HEK293 (cell line): ENCODE measurements around the gene PLA2G3.

Experiments
- GFI1B ChIP-seq: fragments of 450-650 bp; formaldehyde crosslinking; IDR thresholded peaks from 2 replicates; pipeline ENCODE4 v1.5.1; 2016; ENCODE audit warnings: missing biosample characterization, missing genetic modification characterization
- IKZF3 ChIP-seq: fragments of 450-650 bp; IDR thresholded peaks from 2 replicates; pipeline ENCODE4 v1.5.0; 2018; ENCODE audit warnings: missing biosample characterization, mild to moderate bottlenecking, missing genetic modification characterization, moderate library complexity
- RBAK ChIP-seq: fragments of 450-650 bp; formaldehyde crosslinking; IDR thresholded peaks from 2 replicates; pipeline ENCODE4 v1.5.1; 2016; ENCODE audit warnings: missing biosample characterization, missing genetic modification characterization
- SETDB1 ChIP-seq: IDR thresholded peaks from one replicate; pipeline ENCODE4 v1.6.1; 2017; ENCODE audit warnings: mild to moderate bottlenecking, low read length, moderate library complexity, mixed read lengths; ENCODE audit not compliant: insufficient read length
- YY1 ChIP-seq: fragments of 450-650 bp; formaldehyde crosslinking; IDR thresholded peaks from 2 replicates; pipeline ENCODE4 v1.5.1; 2018; ENCODE audit warnings: missing biosample characterization, missing genetic modification characterization
- ZFHX2 ChIP-seq: fragments of 450-650 bp; formaldehyde crosslinking; conservative IDR thresholded peaks from 2 replicates; pipeline ENCODE4 v1.5.1; 2016; ENCODE audit warnings: missing biosample characterization, missing genetic modification characterization
- ZNF146 ChIP-seq: fragments of 450-650 bp; formaldehyde crosslinking; IDR thresholded peaks from 2 replicates; pipeline ENCODE4 v1.5.1; 2016; ENCODE audit warnings: missing biosample characterization, missing genetic modification characterization
- ZNF274 ChIP-seq, 2 experiments: fragments of 200-500 bp in 1 of 2; fragments of 450-650 bp in 1 of 2; sonication (Bioruptor generic) in 1 of 2; formaldehyde crosslinking in 1 of 2; IDR thresholded peaks; 2 replicates each; pipeline versions ENCODE4 v1.5.1 to v1.6.1; 2014 to 2016; ENCODE audit warnings: borderline replicate concordance in 1 of 2, inconsistent platforms in 1 of 2, low read length in 1 of 2, missing biosample characterization in 1 of 2, missing genetic modification characterization in 1 of 2
- TF ChIP-seq, protein P1 (sequence below): fragments of 450-650 bp; formaldehyde crosslinking; IDR thresholded peaks from 2 replicates; pipeline ENCODE4 v1.5.1; 2016; ENCODE audit warnings: missing biosample characterization, missing genetic modification characterization
- TF ChIP-seq, protein P2 (sequence below): fragments of 450-650 bp; formaldehyde crosslinking; IDR thresholded peaks from 2 replicates; pipeline ENCODE4 v1.5.1; 2016; ENCODE audit warnings: missing biosample characterization, missing genetic modification characterization, borderline replicate concordance
- TF ChIP-seq, protein P3 (sequence below): fragments of 450-650 bp; formaldehyde crosslinking; IDR thresholded peaks from 2 replicates; pipeline ENCODE4 v1.5.1; 2016; ENCODE audit warnings: missing biosample characterization, missing genetic modification characterization
- TF ChIP-seq, protein P4 (sequence below): IDR thresholded peaks from 2 replicates; pipeline ENCODE4 v1.6.1; 2011; ENCODE audit warnings: mild to moderate bottlenecking, low read depth, low read length, borderline replicate concordance

DNA sequence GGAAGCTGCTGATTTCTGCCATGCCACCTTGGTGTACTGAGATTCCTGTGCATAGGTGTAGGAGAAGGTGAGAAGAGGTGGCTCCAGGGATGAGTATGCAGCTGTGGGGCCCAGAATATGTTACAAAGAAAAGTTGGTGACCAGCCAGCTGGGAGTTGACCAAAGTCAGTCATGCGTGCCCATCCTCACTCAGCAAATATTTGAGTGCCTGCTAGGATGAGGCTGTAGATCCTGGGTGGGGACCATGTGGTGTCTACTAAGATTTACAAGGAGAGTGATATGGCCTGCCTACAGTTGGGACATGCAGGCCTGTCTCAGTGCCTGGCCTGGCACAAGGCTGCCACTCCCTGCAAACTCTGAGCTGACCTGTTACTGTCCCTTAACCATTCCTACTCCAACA, 39.0 kb upstream of the PLA2G3 start:
- TF ChIP-seq IKZF3 (tag by site-specific recombination) (0 out of 2 replicates have a peak, but pooled peaks have one; percentile 16), GFI1B (tag by site-specific recombination) (no peak), SETDB1 (no peak), ZFHX2 (tag by site-specific recombination) (no peak), RBAK (no peak), YY1 (tag by site-specific recombination) (no peak), ZNF146 (tag by site-specific recombination) (no peak), ZNF274 (IDR thresholded peaks at IDR 0.05; ENCODE audit: low read length) (no peak), ZNF274 (tag by site-specific recombination; IDR thresholded peaks at IDR 0.05; ENCODE audit: borderline replicate concordance) (no peak)
- TF ChIP-seq, protein P1, sequence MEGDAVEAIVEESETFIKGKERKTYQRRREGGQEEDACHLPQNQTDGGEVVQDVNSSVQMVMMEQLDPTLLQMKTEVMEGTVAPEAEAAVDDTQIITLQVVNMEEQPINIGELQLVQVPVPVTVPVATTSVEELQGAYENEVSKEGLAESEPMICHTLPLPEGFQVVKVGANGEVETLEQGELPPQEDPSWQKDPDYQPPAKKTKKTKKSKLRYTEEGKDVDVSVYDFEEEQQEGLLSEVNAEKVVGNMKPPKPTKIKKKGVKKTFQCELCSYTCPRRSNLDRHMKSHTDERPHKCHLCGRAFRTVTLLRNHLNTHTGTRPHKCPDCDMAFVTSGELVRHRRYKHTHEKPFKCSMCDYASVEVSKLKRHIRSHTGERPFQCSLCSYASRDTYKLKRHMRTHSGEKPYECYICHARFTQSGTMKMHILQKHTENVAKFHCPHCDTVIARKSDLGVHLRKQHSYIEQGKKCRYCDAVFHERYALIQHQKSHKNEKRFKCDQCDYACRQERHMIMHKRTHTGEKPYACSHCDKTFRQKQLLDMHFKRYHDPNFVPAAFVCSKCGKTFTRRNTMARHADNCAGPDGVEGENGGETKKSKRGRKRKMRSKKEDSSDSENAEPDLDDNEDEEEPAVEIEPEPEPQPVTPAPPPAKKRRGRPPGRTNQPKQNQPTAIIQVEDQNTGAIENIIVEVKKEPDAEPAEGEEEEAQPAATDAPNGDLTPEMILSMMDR (tag by site-specific recombination): no peak
- TF ChIP-seq, protein P2, sequence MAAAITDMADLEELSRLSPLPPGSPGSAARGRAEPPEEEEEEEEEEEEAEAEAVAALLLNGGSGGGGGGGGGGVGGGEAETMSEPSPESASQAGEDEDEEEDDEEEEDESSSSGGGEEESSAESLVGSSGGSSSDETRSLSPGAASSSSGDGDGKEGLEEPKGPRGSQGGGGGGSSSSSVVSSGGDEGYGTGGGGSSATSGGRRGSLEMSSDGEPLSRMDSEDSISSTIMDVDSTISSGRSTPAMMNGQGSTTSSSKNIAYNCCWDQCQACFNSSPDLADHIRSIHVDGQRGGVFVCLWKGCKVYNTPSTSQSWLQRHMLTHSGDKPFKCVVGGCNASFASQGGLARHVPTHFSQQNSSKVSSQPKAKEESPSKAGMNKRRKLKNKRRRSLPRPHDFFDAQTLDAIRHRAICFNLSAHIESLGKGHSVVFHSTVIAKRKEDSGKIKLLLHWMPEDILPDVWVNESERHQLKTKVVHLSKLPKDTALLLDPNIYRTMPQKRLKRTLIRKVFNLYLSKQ (tag by site-specific recombination): no peak
- TF ChIP-seq, protein P3, sequence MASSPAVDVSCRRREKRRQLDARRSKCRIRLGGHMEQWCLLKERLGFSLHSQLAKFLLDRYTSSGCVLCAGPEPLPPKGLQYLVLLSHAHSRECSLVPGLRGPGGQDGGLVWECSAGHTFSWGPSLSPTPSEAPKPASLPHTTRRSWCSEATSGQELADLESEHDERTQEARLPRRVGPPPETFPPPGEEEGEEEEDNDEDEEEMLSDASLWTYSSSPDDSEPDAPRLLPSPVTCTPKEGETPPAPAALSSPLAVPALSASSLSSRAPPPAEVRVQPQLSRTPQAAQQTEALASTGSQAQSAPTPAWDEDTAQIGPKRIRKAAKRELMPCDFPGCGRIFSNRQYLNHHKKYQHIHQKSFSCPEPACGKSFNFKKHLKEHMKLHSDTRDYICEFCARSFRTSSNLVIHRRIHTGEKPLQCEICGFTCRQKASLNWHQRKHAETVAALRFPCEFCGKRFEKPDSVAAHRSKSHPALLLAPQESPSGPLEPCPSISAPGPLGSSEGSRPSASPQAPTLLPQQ (tag by site-specific recombination): peak; percentile 98
- TF ChIP-seq, protein P4, sequence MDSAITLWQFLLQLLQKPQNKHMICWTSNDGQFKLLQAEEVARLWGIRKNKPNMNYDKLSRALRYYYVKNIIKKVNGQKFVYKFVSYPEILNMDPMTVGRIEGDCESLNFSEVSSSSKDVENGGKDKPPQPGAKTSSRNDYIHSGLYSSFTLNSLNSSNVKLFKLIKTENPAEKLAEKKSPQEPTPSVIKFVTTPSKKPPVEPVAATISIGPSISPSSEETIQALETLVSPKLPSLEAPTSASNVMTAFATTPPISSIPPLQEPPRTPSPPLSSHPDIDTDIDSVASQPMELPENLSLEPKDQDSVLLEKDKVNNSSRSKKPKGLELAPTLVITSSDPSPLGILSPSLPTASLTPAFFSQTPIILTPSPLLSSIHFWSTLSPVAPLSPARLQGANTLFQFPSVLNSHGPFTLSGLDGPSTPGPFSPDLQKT: no peak
